NT2/D1 (cell line): ENCODE data around the gene PYROXD2.

Experiments
- SUZ12 ChIP-seq: IDR thresholded peaks from 2 replicates; pipeline ENCODE4 v1.6.1; 2011; ENCODE audit not compliant: insufficient read length, insufficient read depth; ENCODE audit errors: extremely low read depth
- YY1 ChIP-seq: IDR thresholded peaks from 2 replicates; pipeline ENCODE4 v1.6.1; 2011; ENCODE audit not compliant: insufficient read length, insufficient read depth

- TF ChIP-seq SUZ12 (no peak), YY1 (no peak)
These were observed 23.4 kb downstream of the PYROXD2 start for GRCh38 chr10:98391578-98391991.
